GM10266 (cell line): Measurements from ENCODE around the gene SGK2.

Source experiments
- DNase-seq: peaks from one replicate; pipeline ENCODE4 v3.0.0; 2012; ENCODE audit errors: extremely low spot score
- CTCF ChIP-seq: IDR thresholded peaks from 2 replicates; pipeline ENCODE4 v1.5.1; 2012; ENCODE audit warnings: mild to moderate bottlenecking, low read depth; ENCODE audit not compliant: control insufficient read depth, insufficient read depth; ENCODE audit errors: missing control alignments

SGK2 gene

GRCh38 chr20:43564993-43565757, 6.3 kb downstream of the SGK2 start:
- no peak for DNase-seq
- no peak for TF ChIP-seq CTCF

- no peak for TF ChIP-seq CTCF
- DNase-seq, result no peak
These were observed 6.9 kb downstream of the SGK2 start for GRCh38 chr20:43565758-43566104.

GRCh38 chr20:43567477-43567876, 8.7 kb downstream of the SGK2 start:
- no peak for TF ChIP-seq CTCF

GRCh38 chr20:43568706-43569105, 9.9 kb downstream of the SGK2 start:
- TF ChIP-seq CTCF, result no peak

More at GRCh38 chr20:43567477-43567876, 8.7 kb downstream of the SGK2 start:
- DNase-seq, result no peak

GRCh38 chr20:43569282-43569681, 10.5 kb downstream of the SGK2 start:
- TF ChIP-seq CTCF, result no peak

More at GRCh38 chr20:43568706-43569105, 9.9 kb downstream of the SGK2 start:
- no peak for DNase-seq

GRCh38 chr20:43570496-43570895, 11.7 kb downstream of the SGK2 start:
- TF ChIP-seq CTCF, result no peak
- DNase-seq, result no peak

More at GRCh38 chr20:43569282-43569681, 10.5 kb downstream of the SGK2 start:
- no peak for DNase-seq

- no peak for DNase-seq
- TF ChIP-seq CTCF, result no peak
These were observed 12.5 kb downstream of the SGK2 start for GRCh38 chr20:43571310-43571709.
